Activated CD4-positive, alpha-beta T cell treated with anti-CD3 and anti-CD28 coated beads, Interleukin-2, amount 50 U/mL, for 48 hours (primary cell): ENCODE results near the gene MGMT.

Experiments used
- DNase-seq, 2 experiments: peaks; one replicate each; pipeline ENCODE4 v3.0.0-alpha.2; 2020

Gene MGMT

GRCh38 chr10:129784291-129784690 is 317.2 kb downstream of the MGMT start:
- DNase-seq = no peak

GRCh38 chr10:129784891-129785290 is 317.9 kb downstream of the MGMT start:
- DNase-seq = no peak

GRCh38 chr10:129785536-129785981 is 318.5 kb downstream of the MGMT start:
- no peak for DNase-seq

GRCh38 chr10:129786216-129786615 is 319.2 kb downstream of the MGMT start:
- no peak for DNase-seq

- no peak for DNase-seq
Observed at GRCh38 chr10:129787557-129787956, 320.5 kb downstream of the MGMT start.

- DNase-seq = no peak
Observed at GRCh38 chr10:129788215-129788614, 321.2 kb downstream of the MGMT start.

- no peak for DNase-seq
Observed at GRCh38 chr10:129790715-129791446, 323.8 kb downstream of the MGMT start.

- DNase-seq = no peak
Observed at GRCh38 chr10:129792141-129792540, 325.1 kb downstream of the MGMT start.

- DNase-seq = no peak
Observed at GRCh38 chr10:129792864-129793263, 325.8 kb downstream of the MGMT start.

GRCh38 chr10:129793479-129793878 is 326.4 kb downstream of the MGMT start:
- no peak for DNase-seq

- no peak for DNase-seq
Observed at GRCh38 chr10:129793996-129794395, 327.0 kb downstream of the MGMT start.

- DNase-seq = no peak
Observed at GRCh38 chr10:129796710-129797420, 329.8 kb downstream of the MGMT start.

- no peak for DNase-seq
Observed at GRCh38 chr10:129799942-129800341, 332.9 kb downstream of the MGMT start.

GRCh38 chr10:129800796-129801340 is 333.8 kb downstream of the MGMT start:
- DNase-seq = no peak

- DNase-seq = no peak
Observed at GRCh38 chr10:129807211-129807610, 340.2 kb downstream of the MGMT start.

- no peak for DNase-seq
Observed at GRCh38 chr10:129808092-129808983, 341.3 kb downstream of the MGMT start.

GRCh38 chr10:129809431-129809830 is 342.4 kb downstream of the MGMT start:
- DNase-seq = no peak

- DNase-seq = no peak
Observed at GRCh38 chr10:129809841-129810240, 342.8 kb downstream of the MGMT start.

- no peak for DNase-seq
Observed at GRCh38 chr10:129811208-129811607, 344.2 kb downstream of the MGMT start.

- DNase-seq = no peak
Observed at GRCh38 chr10:129812398-129812797, 345.4 kb downstream of the MGMT start.

GRCh38 chr10:129814681-129815646 is 347.9 kb downstream of the MGMT start:
- no peak for DNase-seq
